ENCODE measurements around the gene VRTN.

DNA sequence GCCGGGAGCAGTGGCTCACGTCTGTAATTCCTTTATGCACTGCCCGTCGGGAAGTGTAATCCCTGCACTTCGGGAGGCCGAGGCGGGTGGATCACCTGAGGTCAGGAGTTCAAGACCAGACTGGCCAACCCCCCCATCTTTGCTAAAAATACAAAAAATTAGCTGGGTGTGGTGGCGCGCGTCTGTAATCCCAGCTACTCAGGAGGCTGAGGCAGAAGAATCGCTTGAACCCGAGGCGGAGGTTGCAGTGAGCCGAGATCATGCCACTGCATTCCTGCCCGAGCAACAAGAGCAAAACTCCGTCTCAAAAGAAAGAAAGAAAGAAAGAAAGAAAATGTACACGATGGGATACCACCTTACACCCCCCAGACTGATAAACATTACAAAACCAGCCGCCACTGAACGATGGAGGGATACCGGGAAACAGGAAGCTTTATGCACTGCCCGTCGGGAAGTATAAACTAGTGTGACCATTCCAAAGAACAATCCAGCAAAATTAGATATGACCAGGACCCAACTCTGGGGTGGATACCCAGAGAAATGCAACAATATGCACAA lies 46.6 kb upstream of the VRTN start:
- TF ChIP-seq, protein P1, sequence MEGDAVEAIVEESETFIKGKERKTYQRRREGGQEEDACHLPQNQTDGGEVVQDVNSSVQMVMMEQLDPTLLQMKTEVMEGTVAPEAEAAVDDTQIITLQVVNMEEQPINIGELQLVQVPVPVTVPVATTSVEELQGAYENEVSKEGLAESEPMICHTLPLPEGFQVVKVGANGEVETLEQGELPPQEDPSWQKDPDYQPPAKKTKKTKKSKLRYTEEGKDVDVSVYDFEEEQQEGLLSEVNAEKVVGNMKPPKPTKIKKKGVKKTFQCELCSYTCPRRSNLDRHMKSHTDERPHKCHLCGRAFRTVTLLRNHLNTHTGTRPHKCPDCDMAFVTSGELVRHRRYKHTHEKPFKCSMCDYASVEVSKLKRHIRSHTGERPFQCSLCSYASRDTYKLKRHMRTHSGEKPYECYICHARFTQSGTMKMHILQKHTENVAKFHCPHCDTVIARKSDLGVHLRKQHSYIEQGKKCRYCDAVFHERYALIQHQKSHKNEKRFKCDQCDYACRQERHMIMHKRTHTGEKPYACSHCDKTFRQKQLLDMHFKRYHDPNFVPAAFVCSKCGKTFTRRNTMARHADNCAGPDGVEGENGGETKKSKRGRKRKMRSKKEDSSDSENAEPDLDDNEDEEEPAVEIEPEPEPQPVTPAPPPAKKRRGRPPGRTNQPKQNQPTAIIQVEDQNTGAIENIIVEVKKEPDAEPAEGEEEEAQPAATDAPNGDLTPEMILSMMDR (IDR thresholded peaks at IDR 0.05) = no peak
- no peak for TF ChIP-seq POLR2A (IDR thresholded peaks at IDR 0.05)
